ENCODE results near the gene CPT1A. TPM values are rescaled to one million over a fixed set of nuclear protein-coding genes. Genes with fewer than 3 reads are reported as not detected.

Gene CPT1A
- total RNA-seq: 50.9 and 53.9 TPM in 2 replicates

GRCh38 chr11:68841718-68842426, at the start of gene CPT1A:
CPT1A (minus strand) TSS chr11:68841916; CDS start chr11:68815474, 26,442 bp downstream.

DNA sequence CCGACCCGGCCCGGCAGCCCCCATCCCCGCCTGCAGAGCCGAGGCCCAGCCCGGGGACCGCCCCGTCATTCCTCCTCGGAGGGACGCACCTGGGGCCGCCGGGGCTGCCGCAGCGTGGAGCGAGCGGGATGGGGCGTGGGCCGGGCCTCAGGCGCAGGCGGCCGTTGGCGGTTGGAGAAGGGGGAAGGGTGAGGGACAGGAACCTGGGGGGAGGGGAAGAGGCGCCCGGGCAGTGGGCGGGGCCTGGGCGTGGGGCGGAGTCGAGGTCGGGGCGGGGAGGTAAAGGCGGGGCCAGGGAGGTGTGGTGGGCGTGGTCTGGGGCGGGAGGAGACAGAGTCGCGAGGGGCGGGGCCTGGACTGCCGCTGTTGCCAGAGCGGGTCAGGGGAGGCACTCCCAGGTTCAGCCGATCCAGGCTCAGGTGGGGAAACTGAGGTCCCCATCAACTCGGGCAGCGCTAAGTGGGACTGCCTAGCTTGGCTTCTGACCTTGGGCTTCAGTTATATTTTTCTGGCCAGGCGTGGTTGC, 90.3 kb downstream of the CPT1A start, which contains the start of gene TESMIN:
Gene TESMIN (minus strand): TSS at position 190 of the 526 bp plus-strand sequence. CDS start 860 bp downstream, outside the sequence.

Other genes starting within 250 kb of the CPT1A start
- 2.0 and 4.8 TPM in 2 replicates for gene GAL, start 157.4 kb downstream of the CPT1A start, total RNA-seq
- 0.33 and 0.87 TPM in 2 replicates for gene TESMIN, start 90.4 kb downstream of the CPT1A start, total RNA-seq
- 32.6 and 79.6 TPM in 2 replicates for gene MRPL21, start 61.9 kb upstream of the CPT1A start, total RNA-seq
- 11.6 and 12.4 TPM in 2 replicates for gene IGHMBP2, start 62.0 kb upstream of the CPT1A start, total RNA-seq
- not detected in 2 replicates for gene MRGPRD, start 139.1 kb upstream of the CPT1A start, total RNA-seq
- gene MRGPRF, start 171.3 kb upstream of the CPT1A start, total RNA-seq: 77.2 and 111 TPM in 2 replicates
- 19.1 and 23.0 TPM in 2 replicates for gene TPCN2, start 207.0 kb upstream of the CPT1A start, total RNA-seq